ENCODE data around the gene JMJD6. TPM values are rescaled to one million over a fixed set of nuclear protein-coding genes. Genes with fewer than 3 reads are reported as not detected.

The JMJD6 gene
- total RNA-seq, 1 experiment from 2014 or later, result 28.9 TPM

DNA sequence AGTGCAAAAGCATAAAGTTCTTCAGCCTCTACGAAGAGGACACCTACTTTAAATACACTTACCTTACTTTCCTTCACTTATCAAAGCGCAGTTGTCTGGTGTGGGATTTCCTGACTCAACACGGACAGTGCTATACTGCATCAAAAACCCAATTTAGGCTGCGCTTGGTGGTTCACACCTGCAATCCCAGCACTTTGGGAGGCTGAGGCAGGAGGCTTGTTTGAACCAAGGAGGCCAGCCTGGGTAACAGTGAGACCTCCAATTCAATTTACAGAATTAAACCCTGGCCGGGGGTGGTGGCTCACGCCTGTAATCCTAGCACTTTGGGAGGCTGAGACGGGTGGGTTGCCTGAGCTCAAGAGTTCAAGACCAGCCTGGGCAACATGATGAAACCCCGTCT is 4.1 kb downstream of the JMJD6 start:
- no peak for DNase-seq
- no peak overlapping the region for H3T11ph ChIP-seq (ENCODE audit: low read length)
- H3K4ac ChIP-seq (ENCODE audit: low read depth, low read length), result no peak overlapping the region
- H3K14ac ChIP-seq (ENCODE audit: insufficient read depth, low read length), result no peak overlapping the region
- no peaks in the 10 kb centered on the region for H3K27me3 Mint-ChIP-seq (ENCODE audit: low read depth)
- H3K27ac ChIP-seq (ENCODE audit: insufficient read length, low read depth, low read length), result no peak overlapping the region
- TF ChIP-seq, protein P1, sequence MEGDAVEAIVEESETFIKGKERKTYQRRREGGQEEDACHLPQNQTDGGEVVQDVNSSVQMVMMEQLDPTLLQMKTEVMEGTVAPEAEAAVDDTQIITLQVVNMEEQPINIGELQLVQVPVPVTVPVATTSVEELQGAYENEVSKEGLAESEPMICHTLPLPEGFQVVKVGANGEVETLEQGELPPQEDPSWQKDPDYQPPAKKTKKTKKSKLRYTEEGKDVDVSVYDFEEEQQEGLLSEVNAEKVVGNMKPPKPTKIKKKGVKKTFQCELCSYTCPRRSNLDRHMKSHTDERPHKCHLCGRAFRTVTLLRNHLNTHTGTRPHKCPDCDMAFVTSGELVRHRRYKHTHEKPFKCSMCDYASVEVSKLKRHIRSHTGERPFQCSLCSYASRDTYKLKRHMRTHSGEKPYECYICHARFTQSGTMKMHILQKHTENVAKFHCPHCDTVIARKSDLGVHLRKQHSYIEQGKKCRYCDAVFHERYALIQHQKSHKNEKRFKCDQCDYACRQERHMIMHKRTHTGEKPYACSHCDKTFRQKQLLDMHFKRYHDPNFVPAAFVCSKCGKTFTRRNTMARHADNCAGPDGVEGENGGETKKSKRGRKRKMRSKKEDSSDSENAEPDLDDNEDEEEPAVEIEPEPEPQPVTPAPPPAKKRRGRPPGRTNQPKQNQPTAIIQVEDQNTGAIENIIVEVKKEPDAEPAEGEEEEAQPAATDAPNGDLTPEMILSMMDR (conservative IDR thresholded peaks at IDR 0.05), result no peak
- no peak overlapping the region for H3K56ac ChIP-seq (ENCODE audit: insufficient read length, low read depth, low read length)
- H3K4me3 Mint-ChIP-seq, result no peak overlapping the region; a peak in 1 of 5 replicates
- H3K27me3 ChIP-seq (ENCODE audit: insufficient read depth, low read length), result no peaks in the 10 kb centered on the region
- no peak overlapping the region for H3K27ac Mint-ChIP-seq
- no peaks in the 10 kb centered on the region for H3K9me3 Mint-ChIP-seq
- H3K36me3 Mint-ChIP-seq (ENCODE audit: insufficient read depth in 1 of 3, low read depth in 3 of 3), result peaks cover 32 to 74% (median 70%) of the 10 kb centered on the region in 3 experiments; a peak in 6 of 7 replicates
- H2BK12ac ChIP-seq (ENCODE audit: insufficient read length, low read depth, low read length), result no peak overlapping the region
- H3K79me1 ChIP-seq (ENCODE audit: insufficient read depth, low read depth, low read length, poor library complexity, severe bottlenecking), result peaks cover 3% of the 10 kb centered on the region
- H2BK20ac ChIP-seq (ENCODE audit: low read depth, low read length, poor library complexity, severe bottlenecking), result no peak overlapping the region
- peaks cover 8% of the 10 kb centered on the region for H3K23me2 ChIP-seq (ENCODE audit: insufficient read length, low read depth, low read length, poor library complexity, severe bottlenecking)
- H3K4me1 ChIP-seq (ENCODE audit: insufficient read depth, low read length), result no peaks in the 10 kb centered on the region
- H3K23ac ChIP-seq (ENCODE audit: insufficient read length, low read depth, low read length), result no peak overlapping the region
- H3K9me3 ChIP-seq (ENCODE audit: control insufficient read depth, low read depth, low read length), result no peaks in the 10 kb centered on the region
- no peaks in the 10 kb centered on the region for H4K20me1 ChIP-seq (ENCODE audit: control insufficient read depth, insufficient read depth, insufficient read length)
- no peak overlapping the region for H4K8ac ChIP-seq (replicated peaks; ENCODE audit: insufficient read length, low read depth, low read length)
- H4K5ac ChIP-seq (ENCODE audit: insufficient read length, low read depth, low read length), result no peak overlapping the region
- H3K4me2 ChIP-seq (ENCODE audit: insufficient read depth, insufficient read length, low read length), result no peak overlapping the region
- H3K79me2 ChIP-seq (ENCODE audit: insufficient read depth, low read length), result 0 out of 2 replicates have a peak, but pooled peaks cover 3% of the 10 kb centered on the region
- H2BK120ac ChIP-seq (ENCODE audit: low read depth, low read length, poor library complexity, severe bottlenecking), result no peak overlapping the region
- H3K4me1 Mint-ChIP-seq, result peaks cover 8% of the 10 kb centered on the region in 2 experiments
- no peak overlapping the region for H2AK5ac ChIP-seq (ENCODE audit: insufficient read length, low read length)
- no peak overlapping the region for H2AFZ ChIP-seq (ENCODE audit: low read length)
- no peak overlapping the region for H2BK5ac ChIP-seq (ENCODE audit: insufficient read length, low read length)
- no peak overlapping the region for H3K9ac ChIP-seq (ENCODE audit: extremely low read depth, insufficient read length, low read length)
- WGBS (ENCODE audit: extremely low coverage, insufficient read length, low lambda C conversion rate), result no CpG with 5 or more reads among the region's 8 CpGs
- no peak overlapping the region for H4K91ac ChIP-seq (ENCODE audit: insufficient read length, low read depth, low read length)
- H2BK15ac ChIP-seq (ENCODE audit: low read depth, low read length), result no peak overlapping the region
- H3K18ac ChIP-seq (ENCODE audit: insufficient read length, low read depth, low read length), result no peak overlapping the region

All from H9 (cell line).